Measurements from ENCODE around the gene CLOCK. TPM values are rescaled to one million over a fixed set of nuclear protein-coding genes. Genes with fewer than 3 reads are reported as not detected.

CLOCK gene
- total RNA-seq, 2 donors from 2014 or later: 18.4 to 20.8 TPM

- TF ChIP-seq, protein P1, sequence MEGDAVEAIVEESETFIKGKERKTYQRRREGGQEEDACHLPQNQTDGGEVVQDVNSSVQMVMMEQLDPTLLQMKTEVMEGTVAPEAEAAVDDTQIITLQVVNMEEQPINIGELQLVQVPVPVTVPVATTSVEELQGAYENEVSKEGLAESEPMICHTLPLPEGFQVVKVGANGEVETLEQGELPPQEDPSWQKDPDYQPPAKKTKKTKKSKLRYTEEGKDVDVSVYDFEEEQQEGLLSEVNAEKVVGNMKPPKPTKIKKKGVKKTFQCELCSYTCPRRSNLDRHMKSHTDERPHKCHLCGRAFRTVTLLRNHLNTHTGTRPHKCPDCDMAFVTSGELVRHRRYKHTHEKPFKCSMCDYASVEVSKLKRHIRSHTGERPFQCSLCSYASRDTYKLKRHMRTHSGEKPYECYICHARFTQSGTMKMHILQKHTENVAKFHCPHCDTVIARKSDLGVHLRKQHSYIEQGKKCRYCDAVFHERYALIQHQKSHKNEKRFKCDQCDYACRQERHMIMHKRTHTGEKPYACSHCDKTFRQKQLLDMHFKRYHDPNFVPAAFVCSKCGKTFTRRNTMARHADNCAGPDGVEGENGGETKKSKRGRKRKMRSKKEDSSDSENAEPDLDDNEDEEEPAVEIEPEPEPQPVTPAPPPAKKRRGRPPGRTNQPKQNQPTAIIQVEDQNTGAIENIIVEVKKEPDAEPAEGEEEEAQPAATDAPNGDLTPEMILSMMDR (IDR thresholded peaks at IDR 0.05): no peak
- no peaks in the 10 kb centered on the region for H3K9me3 ChIP-seq
- H3K4me3 ChIP-seq: peak overlapping the region; percentile 97
- H3K27ac ChIP-seq: peak overlapping the region; percentile 100
- H3K27me3 ChIP-seq: no peaks in the 10 kb centered on the region
- peak; percentile 21 for DNase-seq
- no peaks in the 10 kb centered on the region for H3K36me3 ChIP-seq
- peak overlapping the region; percentile 82 to 92 for H3K9ac ChIP-seq (ENCODE audit: low read depth in 2 of 2, low read length in 2 of 2)
- intact Hi-C loops (cut with DNase I): loop anchor here (5.0 kb wide), 1 partner anchor 50 kb away; the partner anchor contains the start of gene SRD5A3
- peaks cover 9% of the 10 kb centered on the region for H3K4me1 ChIP-seq
Observed at GRCh38 chr4:55397126-55397436, 149.6 kb downstream of the CLOCK start.

DNA sequence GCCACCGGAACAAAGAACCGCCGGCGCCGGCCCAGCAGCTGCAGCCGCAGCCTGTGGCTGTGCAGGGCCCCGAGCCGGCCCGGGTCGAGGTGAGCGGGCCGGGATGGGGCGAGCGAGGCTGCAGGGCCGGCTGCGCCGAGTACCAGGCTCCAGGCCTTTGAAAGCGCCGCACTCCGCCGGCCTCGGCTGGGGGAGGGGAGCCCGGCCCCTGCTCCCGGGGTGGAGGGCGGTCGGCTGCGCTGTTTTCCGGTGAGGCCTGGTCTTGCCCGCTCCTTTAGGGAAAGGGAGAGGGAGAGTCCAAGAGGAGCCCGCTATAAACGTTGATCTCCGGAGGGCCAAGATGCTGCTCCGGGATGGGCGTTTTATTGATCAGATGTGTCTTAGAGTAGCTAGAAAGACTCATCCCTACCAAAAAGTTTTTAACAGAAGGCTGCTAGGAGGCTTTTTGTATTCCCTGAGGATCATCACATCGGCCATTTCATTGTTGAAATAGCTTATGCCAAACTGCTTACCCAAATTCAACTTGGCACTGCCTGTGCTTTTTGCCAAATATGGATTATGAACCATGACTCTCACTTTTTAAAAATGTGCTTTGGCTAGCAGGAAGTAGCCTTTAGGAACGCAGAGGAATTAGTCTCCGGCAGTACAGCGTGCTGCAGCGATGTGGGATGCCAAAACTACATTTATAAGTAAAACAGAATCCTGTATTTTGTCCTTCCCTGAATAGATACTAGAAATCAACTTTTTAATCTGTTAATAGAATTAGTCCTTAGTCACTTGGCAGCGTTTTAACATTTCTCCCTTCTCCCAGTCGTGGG is 150.2 kb downstream of the CLOCK start:
- Histone ChIP-seq H3K36me3 (no peaks in the 10 kb centered on the region), H3K9me3 (no peaks in the 10 kb centered on the region), H3K27me3 (no peaks in the 10 kb centered on the region), H3K9ac (ENCODE audit: low read depth in 2 of 2, low read length in 2 of 2) (peak overlapping the region; percentile 82 to 92), H3K4me1 (peaks cover 9% of the 10 kb centered on the region), H3K27ac (peak overlapping the region; percentile 100), H3K4me3 (peak overlapping the region; percentile 97)
- peak; percentile 59 for DNase-seq
- TF ChIP-seq, protein P1 (IDR thresholded peaks at IDR 0.05): no peak
- intact Hi-C loops (cut with DNase I): loop anchor here (5.0 kb wide), 1 partner anchor 49 kb away; the partner anchor contains the start of gene SRD5A3

- peak; percentile 96 for DNase-seq
- Histone ChIP-seq H3K4me3 (peak within 1 kb of the TSS; percentile 97), H3K4me1 (peaks cover 9% of the 10 kb centered on the region), H3K27me3 (no peaks in the 10 kb centered on the region), H3K27ac (peak within 1 kb of the TSS; percentile 100), H3K36me3 (no peaks in the 10 kb centered on the region), H3K9me3 (no peaks in the 10 kb centered on the region), H3K9ac (ENCODE audit: low read depth in 2 of 2, low read length in 2 of 2) (peak within 1 kb of the TSS; percentile 82 to 92)
- TF ChIP-seq, protein P1 (IDR thresholded peaks at IDR 0.05): no peak
- intact Hi-C loops (cut with DNase I): loop anchor here (5.0 kb wide), 1 partner anchor 48 kb away; the partner anchor contains the start of gene SRD5A3
Observed at GRCh38 chr4:55395529-55396307, 151.0 kb downstream of the CLOCK start, which contains the start of gene TMEM165. Gene TMEM165, plus strand, starts transcription at chr4:55395957. Its CDS starts 233 bp downstream, at chr4:55396190.

DNA sequence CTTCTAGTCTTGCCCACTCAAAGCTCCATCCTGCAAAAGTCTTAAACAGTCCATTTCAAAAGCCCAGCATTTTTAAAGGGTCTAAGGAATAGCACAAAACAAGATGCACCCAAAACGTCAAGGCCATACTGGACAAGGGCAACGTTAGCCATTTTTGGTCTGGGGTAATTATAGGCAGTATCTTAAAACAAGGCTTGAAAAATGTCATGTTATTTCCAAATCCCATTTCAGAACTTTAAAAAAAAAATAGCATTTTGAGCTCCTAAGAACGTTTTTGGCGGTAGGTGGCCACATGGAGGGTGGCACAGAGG is 151.5 kb downstream of the CLOCK start:
- Histone ChIP-seq H3K4me1 (peaks cover 9% of the 10 kb centered on the region), H3K27me3 (no peaks in the 10 kb centered on the region), H3K27ac (peak overlapping the region; percentile 100), H3K9me3 (no peaks in the 10 kb centered on the region), H3K36me3 (no peaks in the 10 kb centered on the region), H3K4me3 (peak overlapping the region; percentile 97), H3K9ac (ENCODE audit: low read depth in 2 of 2, low read length in 2 of 2) (peak overlapping the region; percentile 82 to 92)
- TF ChIP-seq, protein P1 (IDR thresholded peaks at IDR 0.05): no peak
- intact Hi-C loops (cut with DNase I): loop anchor here (5.0 kb wide), 1 partner anchor 48 kb away; the partner anchor contains the start of gene SRD5A3
- no peak for DNase-seq

GRCh38 chr4:55393461-55394320 is 153.0 kb downstream of the CLOCK start:
- Histone ChIP-seq H3K27ac (no peak overlapping the region), H3K4me1 (no peaks in the 10 kb centered on the region), H3K4me3 (no peak overlapping the region), H3K36me3 (no peaks in the 10 kb centered on the region), H3K9ac (ENCODE audit: low read depth in 2 of 2, low read length in 2 of 2) (no peak overlapping the region), H3K9me3 (no peaks in the 10 kb centered on the region), H3K27me3 (no peaks in the 10 kb centered on the region)
- intact Hi-C loops (cut with DNase I): no loop called here
- DNase-seq: peak; percentile 31
- TF ChIP-seq, protein P1 (IDR thresholded peaks at IDR 0.05): no peak
